Middle frontal gyrus (tissue), 1 donor: ENCODE results near the gene ST3GAL3.
"Not testable (repeated sequence)": the region's sequence is repeated elsewhere in the genome, so short reads cannot be mapped to it uniquely, and the experiment has no call there.

Experiments
- DNase-seq: peaks from one replicate; pipeline ENCODE4 v3.0.0-alpha.2; 2015; ENCODE audit warnings: low spot score; ENCODE audit errors: extremely low spot score

Gene ST3GAL3

DNA sequence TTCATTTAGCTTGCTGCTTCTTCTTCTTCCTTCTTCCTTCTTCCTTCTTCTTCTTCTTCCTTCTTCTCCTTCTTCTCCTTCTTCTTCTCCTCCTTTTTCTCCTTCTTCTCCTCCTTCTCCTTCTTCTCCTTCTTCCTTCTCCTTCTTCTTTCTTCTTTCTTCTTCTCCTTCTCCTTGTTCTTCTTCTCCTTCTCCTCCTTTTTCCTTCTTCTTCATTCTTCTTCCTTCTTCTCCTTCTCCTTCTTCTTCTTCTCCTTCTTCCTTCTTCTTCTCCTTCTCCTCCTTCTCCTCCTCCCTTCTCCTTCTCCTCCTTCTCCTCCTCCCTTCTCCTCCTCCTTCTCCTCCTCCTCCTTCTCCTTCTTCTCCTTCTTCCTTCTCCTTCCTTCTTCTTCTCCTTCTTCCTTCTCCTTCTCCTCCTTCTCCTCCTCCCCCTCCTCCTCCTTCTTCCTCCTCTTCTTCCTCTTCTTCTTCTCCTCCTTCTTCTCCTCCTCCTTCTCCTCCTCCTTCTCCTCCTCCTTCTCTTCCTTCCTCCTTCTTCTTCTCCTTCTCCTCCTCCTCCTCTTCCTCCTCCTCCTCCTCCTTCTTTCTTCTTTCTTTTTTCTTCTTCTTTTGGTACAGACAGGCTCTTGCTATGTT lies 110.1 kb downstream of the ST3GAL3 start:
- DNase-seq = no peak

GRCh38 chr1:43818691-43819090 lies 111.4 kb downstream of the ST3GAL3 start:
- no peak for DNase-seq

DNA sequence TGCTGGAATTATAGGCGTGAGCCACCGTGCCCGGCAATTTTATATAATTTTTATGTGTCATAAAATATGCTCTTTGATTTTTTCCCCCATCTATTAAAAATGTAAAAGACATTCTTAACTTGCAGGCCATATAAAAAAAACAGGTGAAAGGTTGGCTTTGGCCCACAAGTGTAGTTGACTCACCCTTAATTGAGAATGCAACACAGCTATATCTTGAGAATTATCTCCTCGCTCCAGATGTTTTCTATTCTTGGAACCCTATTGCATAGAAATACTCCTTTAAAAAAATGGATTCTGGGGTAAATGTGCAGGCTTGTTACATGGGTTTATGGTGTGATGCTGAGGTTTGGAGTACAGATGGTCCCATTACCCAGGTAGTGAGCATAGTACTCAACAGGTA lies 112.0 kb downstream of the ST3GAL3 start:
- DNase-seq = no peak

GRCh38 chr1:43821471-43821870 lies 114.1 kb downstream of the ST3GAL3 start:
- no peak for DNase-seq

DNA sequence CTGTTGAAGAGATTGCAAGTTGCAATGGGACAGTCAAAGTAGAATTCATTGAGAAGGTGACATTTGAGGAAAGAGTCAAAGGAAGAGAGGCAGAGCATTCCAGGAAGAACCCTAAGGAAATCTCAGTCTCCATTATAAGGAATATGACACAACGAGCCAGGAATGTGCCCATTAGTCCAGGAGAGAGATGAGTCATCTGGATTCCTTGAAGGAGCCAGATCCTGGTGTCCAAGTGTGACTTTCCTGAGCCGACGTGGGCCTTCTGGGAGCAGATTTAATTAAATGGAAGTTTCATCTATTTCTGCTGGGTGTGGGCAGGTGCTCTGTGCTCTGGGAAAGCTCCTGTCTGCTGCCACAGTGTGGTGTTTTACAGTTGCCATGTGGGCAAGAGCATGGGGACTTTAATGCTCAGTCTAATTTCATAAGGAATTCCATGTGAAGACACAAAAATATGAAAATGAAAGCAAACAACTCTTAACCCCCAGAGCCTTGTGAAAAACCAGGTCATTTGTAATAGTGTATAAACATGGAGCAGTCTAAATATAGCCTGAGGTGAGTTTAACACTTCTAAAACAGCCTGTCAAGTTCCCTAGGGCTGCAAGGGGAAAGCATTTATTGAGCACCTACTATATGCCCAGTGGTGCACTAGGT lies 114.8 kb downstream of the ST3GAL3 start:
- no peak for DNase-seq

- DNase-seq = no peak
Measured at GRCh38 chr1:43824795-43825194, 117.5 kb downstream of the ST3GAL3 start.

DNA sequence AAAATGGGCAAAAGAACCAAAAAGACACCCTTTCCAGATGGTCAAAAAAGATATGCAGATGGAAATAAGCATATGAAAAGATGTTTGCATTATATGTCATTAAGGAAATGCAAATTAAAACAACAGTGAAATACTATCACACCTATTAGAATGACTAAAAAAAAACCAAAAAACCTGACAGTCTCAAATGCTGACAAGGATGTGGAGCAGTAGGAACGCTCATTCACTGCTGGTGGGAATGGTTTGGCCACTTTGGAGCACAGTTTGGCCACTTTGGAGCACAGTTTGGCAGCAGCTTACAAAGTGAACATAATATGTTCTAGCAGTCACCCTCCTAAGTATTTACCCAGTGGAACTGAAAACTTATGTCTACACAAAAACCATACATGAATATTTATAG lies 121.2 kb downstream of the ST3GAL3 start:
- DNase-seq = no peak

- no peak for DNase-seq
Measured at GRCh38 chr1:43830802-43831201, 123.5 kb downstream of the ST3GAL3 start.

DNA sequence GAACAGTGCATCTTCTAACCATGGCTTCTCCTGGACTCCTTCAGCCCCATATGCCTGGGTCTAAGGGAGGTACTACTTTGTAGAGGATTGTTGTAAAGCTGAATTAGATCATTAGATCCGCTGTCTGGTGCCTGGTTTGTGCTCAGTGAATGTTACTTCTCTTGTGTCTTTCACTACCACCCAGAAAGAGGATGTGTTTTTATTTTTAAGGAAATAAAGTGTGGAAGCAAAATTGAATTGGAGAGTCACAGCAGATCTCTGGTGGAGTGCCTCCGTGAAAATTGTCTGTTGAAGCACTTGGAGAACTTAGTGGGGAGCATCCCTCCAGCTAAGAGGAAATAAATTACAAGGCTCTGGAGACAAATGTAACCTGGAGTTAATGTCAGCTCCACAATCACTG lies 124.5 kb downstream of the ST3GAL3 start:
- DNase-seq = no peak

DNA sequence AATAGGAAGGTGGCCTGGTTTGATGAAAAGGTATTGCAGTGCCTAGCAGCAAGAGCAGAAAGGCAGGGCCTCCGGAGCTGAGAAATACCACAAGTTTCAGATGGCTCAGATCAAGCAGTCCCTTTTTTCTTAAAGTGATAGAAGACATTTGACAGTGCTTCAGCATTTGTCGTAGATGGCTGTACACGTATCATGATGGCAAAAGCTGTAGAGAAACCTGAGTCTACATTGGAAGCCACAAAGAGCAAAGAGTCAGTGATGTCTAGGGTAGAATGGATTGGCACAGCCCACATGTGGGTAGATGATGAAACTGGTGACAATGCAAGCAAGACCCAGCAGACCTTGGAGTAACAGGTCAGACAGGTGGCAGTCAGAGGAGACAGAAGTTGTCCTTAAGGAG lies 124.9 kb downstream of the ST3GAL3 start:
- no peak for DNase-seq

DNA sequence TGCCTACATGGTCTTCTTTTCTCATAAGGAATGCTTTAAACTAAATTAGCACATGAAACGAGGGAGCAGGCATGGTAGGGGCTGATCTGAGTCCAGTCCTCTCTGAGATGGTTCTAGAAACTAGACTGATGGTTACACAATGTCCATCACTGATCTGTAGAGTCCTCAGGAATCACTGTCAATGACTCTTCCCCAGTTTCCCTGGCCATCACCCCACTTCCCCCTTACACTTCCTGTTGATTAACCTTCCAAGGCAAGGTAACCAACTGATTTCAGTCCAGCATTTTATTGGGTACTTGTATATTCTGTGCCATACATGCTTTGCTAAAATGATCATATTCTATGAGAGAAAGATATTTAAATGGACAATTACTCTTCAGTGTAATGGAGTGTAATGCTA lies 125.7 kb downstream of the ST3GAL3 start:
- DNase-seq = no peak

DNA sequence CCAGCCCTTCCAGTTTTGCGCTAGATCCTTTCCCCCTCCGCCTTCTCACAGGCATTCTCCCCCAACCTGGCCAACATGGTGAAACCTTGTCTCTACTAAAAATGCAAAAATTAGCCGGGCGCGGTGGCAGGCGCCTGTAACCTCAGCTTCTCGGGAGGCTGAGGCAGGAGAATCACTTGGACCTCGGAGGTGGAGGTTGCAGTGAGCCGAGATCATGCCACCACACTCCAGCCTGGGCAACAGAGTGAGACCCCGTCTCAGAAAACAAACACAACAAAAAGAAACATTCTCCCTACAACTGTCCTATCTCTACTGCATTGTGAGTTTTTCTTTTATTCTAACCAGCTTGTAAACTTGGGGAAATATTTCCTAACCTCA lies 126.6 kb downstream of the ST3GAL3 start:
- not testable (repeated sequence) for DNase-seq

DNA sequence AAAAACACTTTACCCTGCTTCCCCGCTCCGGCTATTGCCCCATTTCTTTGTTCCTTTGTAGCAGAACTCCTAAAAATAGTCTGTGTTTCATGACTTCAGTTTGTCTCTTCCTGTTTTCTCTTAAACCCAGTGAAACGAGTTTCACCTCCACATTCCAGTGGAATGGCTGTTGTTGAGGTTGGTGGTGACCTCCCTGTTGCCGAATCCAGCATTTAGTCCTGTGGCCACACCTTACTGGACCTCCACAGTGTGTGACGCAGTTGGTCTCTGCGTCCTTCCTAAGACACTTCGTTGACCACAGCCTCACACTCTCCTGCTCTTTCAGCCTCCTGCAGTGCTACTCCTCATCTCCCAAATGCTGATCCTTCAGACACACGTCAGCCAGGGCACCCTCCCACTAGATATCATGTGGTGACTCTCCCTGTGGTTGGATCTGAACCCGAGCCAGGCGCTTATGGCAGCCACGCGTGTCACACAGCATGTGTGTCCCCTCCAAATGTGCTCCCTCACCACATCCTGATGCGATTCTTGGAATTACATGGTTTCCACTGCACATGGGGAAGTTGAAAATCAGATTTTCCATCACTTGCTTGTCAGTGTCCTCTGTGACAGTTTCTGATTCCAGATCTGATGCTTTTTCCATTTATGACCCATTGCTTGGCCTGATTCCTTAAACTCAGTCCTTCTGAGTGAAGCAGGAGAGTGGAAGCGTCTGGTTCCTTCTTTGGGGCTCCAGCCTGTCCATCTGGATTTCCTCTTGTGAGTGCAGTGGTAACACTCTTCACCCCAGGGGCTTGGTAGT lies 127.1 kb downstream of the ST3GAL3 start:
- DNase-seq = no peak

GRCh38 chr1:43835082-43836021 lies 128.0 kb downstream of the ST3GAL3 start:
- no peak for DNase-seq

DNA sequence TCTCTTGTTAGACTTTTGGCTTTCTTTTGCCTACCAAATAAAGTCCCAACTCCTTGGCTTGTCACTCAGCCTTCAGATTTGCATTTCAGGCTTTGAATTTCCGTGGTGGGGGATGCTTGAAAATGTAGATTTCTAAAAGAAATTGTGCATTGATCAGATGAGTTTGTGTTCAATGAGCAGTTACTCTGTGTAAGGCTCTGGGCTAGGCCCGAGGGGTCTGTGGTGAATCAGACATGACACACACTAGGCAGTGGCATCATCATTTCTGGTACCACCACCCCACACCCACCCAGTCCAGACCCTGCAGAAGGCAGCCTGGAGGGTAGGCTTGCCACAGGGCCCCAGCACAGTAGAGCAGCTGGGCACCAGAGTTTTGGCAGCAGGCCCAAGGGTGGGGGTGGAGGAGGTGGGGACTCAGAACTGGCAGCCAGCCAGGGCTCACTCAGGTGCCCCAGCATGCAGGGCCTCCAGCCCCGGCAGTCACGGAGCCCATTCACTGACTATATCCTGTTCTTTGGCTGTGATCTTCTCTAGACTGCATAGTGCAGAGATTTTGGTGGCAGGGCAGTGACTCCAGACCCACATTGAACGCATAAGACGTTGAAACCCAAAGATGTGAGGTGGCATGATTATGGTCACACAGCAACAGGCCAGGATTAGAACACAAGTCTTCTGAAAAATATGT lies 129.1 kb downstream of the ST3GAL3 start:
- no peak for DNase-seq

DNA sequence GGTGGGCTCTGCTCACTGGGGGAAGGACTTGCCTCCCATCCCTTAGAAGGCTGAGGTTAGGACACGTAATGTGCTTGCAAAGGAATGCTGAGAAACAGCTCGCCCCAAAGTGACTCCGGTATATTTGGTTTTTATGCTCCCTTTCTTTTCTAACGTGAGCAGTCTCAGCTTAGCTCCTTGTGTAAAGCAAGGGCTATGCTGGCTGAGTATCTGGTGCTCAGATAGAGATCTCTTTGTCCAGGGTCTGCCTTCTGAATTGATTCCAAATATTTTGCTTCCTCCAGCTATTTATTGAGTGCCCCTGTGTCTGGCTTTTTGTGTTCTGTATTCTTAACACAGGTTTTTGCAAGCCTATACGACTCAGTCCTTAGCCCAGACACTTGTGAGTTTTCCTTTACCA lies 131.7 kb downstream of the ST3GAL3 start:
- DNase-seq = no peak

- no peak for DNase-seq
Measured at GRCh38 chr1:43841321-43842174, 134.2 kb downstream of the ST3GAL3 start.

DNA sequence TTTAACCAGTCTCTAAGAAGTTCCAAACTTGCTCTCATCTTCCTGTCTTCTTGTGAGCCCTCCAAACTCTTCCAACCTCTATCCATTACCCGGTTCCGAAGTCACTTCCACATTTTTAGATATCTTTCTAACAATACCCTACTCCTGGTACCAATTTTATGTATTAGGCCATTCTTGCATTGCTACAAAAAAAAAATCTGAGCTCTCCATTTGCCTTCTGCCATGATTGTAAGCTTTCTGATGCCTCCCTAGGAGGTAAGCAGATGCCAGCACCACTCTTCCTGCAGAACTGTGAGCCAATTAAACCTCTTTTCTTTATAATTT lies 134.8 kb downstream of the ST3GAL3 start:
- no peak for DNase-seq

GRCh38 chr1:43843684-43844083 lies 136.3 kb downstream of the ST3GAL3 start:
- no peak for DNase-seq

DNA sequence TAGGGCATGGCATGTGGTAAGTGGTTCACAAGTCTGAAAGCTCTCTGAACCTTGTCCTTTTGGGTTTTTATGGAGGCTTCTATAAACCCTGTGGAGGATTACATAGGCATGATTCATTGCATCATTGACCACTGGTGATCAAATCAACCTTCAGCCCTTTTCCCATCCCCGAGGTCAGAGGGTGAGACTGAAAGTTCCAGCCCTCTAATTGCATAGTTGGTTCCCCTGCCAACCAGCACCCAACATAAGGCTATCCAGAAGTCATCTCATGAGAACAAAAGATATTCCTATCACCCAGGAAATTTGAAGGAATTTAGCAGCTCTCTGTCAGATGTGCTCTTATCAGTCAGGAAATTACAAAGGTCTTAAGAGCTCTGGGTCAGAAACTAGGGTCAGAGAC lies 136.8 kb downstream of the ST3GAL3 start:
- no peak for DNase-seq
